ENCODE measurements around the gene PARD6B. TPM values are rescaled to one million over a fixed set of nuclear protein-coding genes. Genes with fewer than 3 reads are reported as not detected.

The PARD6B gene
- total and polyA plus RNA-seq, 2 of the 13 experiments (the other 11 are each of a cell fraction or from before 2014, with no cell fraction given) = 6.9 to 22.2 TPM

- TF ChIP-seq ZNF773 (CRISPR knock-in tag; IDR thresholded peaks at IDR 0.05; ENCODE audit: borderline replicate concordance) = no peak
- TF ChIP-seq ZNF362 (CRISPR knock-in tag; IDR thresholded peaks at IDR 0.05; ENCODE audit: borderline replicate concordance) = no peak
- TF ChIP-seq ZNF549 (CRISPR knock-in tag; IDR thresholded peaks at IDR 0.05) = no peak
- no peak for TF ChIP-seq ELF4 (CRISPR knock-in tag; IDR thresholded peaks at IDR 0.05; ENCODE audit: borderline replicate concordance)
- TF ChIP-seq JUND (CRISPR knock-in tag; IDR thresholded peaks at IDR 0.05) = no peak
- no peak for TF ChIP-seq GZF1 (CRISPR knock-in tag; IDR thresholded peaks at IDR 0.05)
- TF ChIP-seq ZNF749 (CRISPR knock-in tag; IDR thresholded peaks at IDR 0.05; ENCODE audit: borderline replicate concordance) = no peak
- TF ChIP-seq U2AF1 (optimal IDR thresholded peaks at IDR 0.05; ENCODE audit: low read depth, low read length) = no peak
- no peak for TF ChIP-seq CREM (IDR thresholded peaks at IDR 0.05)
- TF ChIP-seq CREM (CRISPR knock-in tag; IDR thresholded peaks at IDR 0.05) = no peak
- TF ChIP-seq ZNF382 (CRISPR knock-in tag; IDR thresholded peaks at IDR 0.05; ENCODE audit: borderline replicate concordance) = no peak
- TF ChIP-seq SALL1 (CRISPR knock-in tag; IDR thresholded peaks at IDR 0.05) = peak; percentile 69
- TF ChIP-seq NFYC (CRISPR knock-in tag; IDR thresholded peaks at IDR 0.05) = no peak
- no peak for TF ChIP-seq SIN3B (IDR thresholded peaks at IDR 0.05; ENCODE audit: low read length)
- no peak for TF ChIP-seq ZNF18 (CRISPR knock-in tag; IDR thresholded peaks at IDR 0.05; ENCODE audit: insufficient replicate concordance)
- TF ChIP-seq ZNF17 (CRISPR knock-in tag; IDR thresholded peaks at IDR 0.05) = no peak
- TF ChIP-seq, protein P1, sequence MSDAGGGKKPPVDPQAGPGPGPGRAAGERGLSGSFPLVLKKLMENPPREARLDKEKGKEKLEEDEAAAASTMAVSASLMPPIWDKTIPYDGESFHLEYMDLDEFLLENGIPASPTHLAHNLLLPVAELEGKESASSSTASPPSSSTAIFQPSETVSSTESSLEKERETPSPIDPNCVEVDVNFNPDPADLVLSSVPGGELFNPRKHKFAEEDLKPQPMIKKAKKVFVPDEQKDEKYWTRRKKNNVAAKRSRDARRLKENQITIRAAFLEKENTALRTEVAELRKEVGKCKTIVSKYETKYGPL (CRISPR knock-in tag; IDR thresholded peaks at IDR 0.05) = 0 out of 2 replicates have a peak, but pooled peaks have one; percentile 29
- 0 out of 2 replicates have a peak, but pooled peaks have one; percentile 30 for TF ChIP-seq ZNF746 (CRISPR knock-in tag; IDR thresholded peaks at IDR 0.05)
- TF ChIP-seq NCOR1 (IDR thresholded peaks at IDR 0.05; ENCODE audit: borderline replicate concordance, low read length) = no peak
- no peak for TF ChIP-seq KLF15 (CRISPR knock-in tag; IDR thresholded peaks at IDR 0.05; ENCODE audit: borderline replicate concordance)
- TF ChIP-seq ZNF775 (CRISPR knock-in tag; IDR thresholded peaks at IDR 0.05; ENCODE audit: borderline replicate concordance) = no peak
- no peak for TF ChIP-seq ZNF839 (CRISPR knock-in tag; IDR thresholded peaks at IDR 0.05; ENCODE audit: borderline replicate concordance)
- no peak for TF ChIP-seq PAF1 (CRISPR knock-in tag; IDR thresholded peaks at IDR 0.05)
- TF ChIP-seq ZNF878 (CRISPR knock-in tag; IDR thresholded peaks at IDR 0.05) = no peak
- TF ChIP-seq SIN3A (IDR thresholded peaks at IDR 0.05; ENCODE audit: borderline replicate concordance, low read depth, low read length) = no peak
- peak; percentile 58; the same call in 1 of the 2 replicates for TF ChIP-seq ZNF430 (CRISPR knock-in tag; IDR thresholded peaks at IDR 0.05)
- TF ChIP-seq MEF2D (CRISPR knock-in tag; IDR thresholded peaks at IDR 0.05) = no peak
Measured at GRCh38 chr20:50710492-50711063, 20.8 kb upstream of the PARD6B start (continued).

Data from HepG2 (cell line).